B cell (primary cell): ENCODE measurements around the gene PHACTR2. TPM values are rescaled to one million over a fixed set of nuclear protein-coding genes. Genes with fewer than 3 reads are reported as not detected.
"Not testable (repeated sequence)": the region's sequence is repeated elsewhere in the genome, so short reads cannot be mapped to it uniquely, and the experiment has no call there.

Source experiments
- ATAC-seq: fragments of 200-7000 bp; cut with Tn5 transposase; one replicate; pipeline ENCODE4 v1.10.0; 2021; ENCODE audit warnings: low read depth, mild to moderate bottlenecking, moderate number of reproducible peaks, moderate library complexity
- CTCF ChIA-PET: fragments of 350-600 bp; sonication (Branson Sonifier 250); formaldehyde crosslinking; loops from one replicate; lab custom pipeline; 2021; ENCODE audit warnings: antibody characterized with exemption, inconsistent platforms; lab: Charles Lee
- POLR2A ChIA-PET: fragments of 350-600 bp; sonication (Branson Sonifier 250); formaldehyde crosslinking; loops from one replicate; lab custom pipeline; 2021; ENCODE audit warnings: antibody characterized with exemption; lab: Charles Lee
- DNase-seq: peaks from one replicate; pipeline ENCODE4 v3.0.0; 2013
- H2AFZ ChIP-seq: 2 replicates; pipeline ENCODE4 v1.6.1; 2012; ENCODE audit warnings: mild to moderate bottlenecking, low read depth, low read length; ENCODE audit not compliant: insufficient read depth, poor library complexity, severe bottlenecking
- H3K27ac ChIP-seq, 2 donors: 1 replicate in 1 of 2; 2 replicates in 1 of 2; pipeline ENCODE4 v1.5.1; 2012 to 2013; ENCODE audit warnings: low read length in 2 of 2, mild to moderate bottlenecking in 2 of 2, moderate library complexity in 1 of 2
- H3K27me3 ChIP-seq, 4 experiments: fragments of 200-600 bp in 1 of 4; sonication (generic) in 1 of 4; replicated peaks in 1 of 4; 1 replicate in 2 of 4; 2 replicates in 2 of 4; pipeline versions ENCODE4 v1.6.1 to v1.7.0; 2013 to 2016; ENCODE audit warnings: low read length in 3 of 4, mild to moderate bottlenecking in 2 of 4, mixed read lengths in 1 of 4, moderate library complexity in 1 of 4; ENCODE audit not compliant: insufficient read depth in 4 of 4, control insufficient read depth in 3 of 4; ENCODE audit errors: control extremely low read depth in 1 of 4
- H3K36me3 ChIP-seq, 2 experiments: replicated peaks in 1 of 2; 1 replicate in 1 of 2; 2 replicates in 1 of 2; pipeline versions ENCODE4 v1.6.1 to v1.7.1; 2013; ENCODE audit warnings: low read length in 1 of 2; ENCODE audit not compliant: insufficient read depth in 2 of 2, control insufficient read depth in 1 of 2; ENCODE audit errors: control extremely low read depth in 1 of 2, extremely low read depth in 1 of 2
- H3K4me1 ChIP-seq, 2 donors: fragments of 200-600 bp in 1 of 2; sonication (generic) in 1 of 2; 1 replicate in 1 of 2; 2 replicates in 1 of 2; pipeline versions ENCODE4 v1.5.1 to v1.6.1; 2013 to 2017; ENCODE audit warnings: low read length in 2 of 2; ENCODE audit not compliant: control insufficient read depth in 2 of 2, insufficient read depth in 2 of 2
- H3K4me2 ChIP-seq: replicated peaks from 2 replicates; pipeline ENCODE3; 2012; ENCODE audit warnings: mild to moderate bottlenecking, low read depth, low read length; ENCODE audit not compliant: poor library complexity, severe bottlenecking
- H3K4me3 ChIP-seq, 5 experiments: fragments of 200-600 bp in 1 of 5; sonication (generic) in 1 of 5; 1 replicate in 3 of 5; 2 replicates in 2 of 5; pipeline versions ENCODE4 v1.5.1 to v1.7.0; 2011 to 2016; ENCODE audit warnings: low read length in 4 of 5, mild to moderate bottlenecking in 4 of 5, low read depth in 2 of 5, control low read depth in 1 of 5, moderate library complexity in 1 of 5; ENCODE audit not compliant: insufficient read depth in 1 of 5; ENCODE audit errors: control extremely low read depth in 1 of 5, extremely low read depth in 1 of 5
- H3K79me2 ChIP-seq: fragments of 200-600 bp; sonication (generic); one replicate; pipeline ENCODE4 v1.6.0; 2016; ENCODE audit warnings: low read length; ENCODE audit not compliant: control insufficient read depth, insufficient read depth
- H3K9ac ChIP-seq: fragments of 200-600 bp; sonication (generic); 2 replicates; pipeline ENCODE4 v1.6.1; 2017; ENCODE audit warnings: mild to moderate bottlenecking, low read length, moderate library complexity
- H3K9me3 ChIP-seq, 3 donors: one replicate each; pipeline versions ENCODE4 v1.6.1 to v1.7.1; 2013; ENCODE audit warnings: low read length in 2 of 3; ENCODE audit not compliant: control insufficient read depth in 2 of 3, insufficient read depth in 1 of 3; ENCODE audit errors: control extremely low read depth in 1 of 3
- H4K20me1 ChIP-seq: 2 replicates; pipeline ENCODE4 v1.6.0; 2012; ENCODE audit warnings: mild to moderate bottlenecking, low read length; ENCODE audit not compliant: insufficient read depth, control insufficient read depth, poor library complexity, severe bottlenecking
- H3K27ac Mint-ChIP-seq: one replicate; pipeline ENCODE4 v1.8.0; 2021; ENCODE audit warnings: mixed read lengths
- H3K27me3 Mint-ChIP-seq: one replicate; pipeline ENCODE4 v1.8.0; 2021; ENCODE audit warnings: mixed read lengths
- H3K4me1 Mint-ChIP-seq: one replicate; pipeline ENCODE4 v1.8.0; 2021; ENCODE audit warnings: mixed read lengths
- H3K4me3 Mint-ChIP-seq: one replicate; pipeline ENCODE4 v1.8.0; 2021; ENCODE audit warnings: mixed read lengths
- H3K9me3 Mint-ChIP-seq: one replicate; pipeline ENCODE4 v1.8.0; 2022; ENCODE audit warnings: mixed read lengths; ENCODE audit not compliant: insufficient read depth
- CTCF ChIP-seq: fragments of 200-600 bp; IDR thresholded peaks from one replicate; pipeline ENCODE4 v1.8.0; 2022; ENCODE audit warnings: antibody characterized with exemption, mild to moderate bottlenecking
- EZH2 ChIP-seq: IDR thresholded peaks from 2 replicates; pipeline ENCODE4 v1.6.1; 2012; ENCODE audit warnings: borderline replicate concordance, low read depth, mild to moderate bottlenecking, moderate library complexity, low read length; ENCODE audit not compliant: insufficient read depth, poor library complexity, severe bottlenecking
- WGBS: methylation state at CpG from one replicate; pipeline ENCODE4 v1.1.5; 2013; ENCODE audit warnings: missing lambda C conversion rate; ENCODE audit not compliant: insufficient coverage; 5-methylcytosine and 5-hydroxymethylcytosine counted together
- intact Hi-C: fragments of 100-400 bp; cut with micrococcal nuclease; formaldehyde crosslinking; loops from one replicate; pipeline ENCODE4 v1.10.0; 2022
- polyA plus RNA-seq: library from polyadenylated mRNA; depleted of rRNA; stranded (reverse); fragments of >200 nt; gene quantifications from 2 replicates; pipeline ENCODE4 v1.2.3, GENCODE V29; 2012
- total RNA-seq, 2 donors: library from RNA; stranded (reverse); fragments of 120-200 nt in 1 of 2; gene quantifications; 1 replicate in 1 of 2; 2 replicates in 1 of 2; pipeline versions ENCODE4 v1.2.3 to v1.2.4, GENCODE V29; 2013 to 2022

PHACTR2 gene
- total and polyA plus RNA-seq, 2 donors (not counting 1 experiment from before 2014, with no cell fraction given) = 1.1 to 10.6 TPM

- H3K27ac Mint-ChIP-seq = no peak overlapping the region
- Histone ChIP-seq H3K27me3 (no peaks in the 10 kb centered on the region), H2AFZ (no peak overlapping the region), H3K4me1 (no peaks in the 10 kb centered on the region), H4K20me1 (no peaks in the 10 kb centered on the region), H3K9me3 (no peaks in the 10 kb centered on the region), H3K36me3 (no peaks in the 10 kb centered on the region), H3K27ac (no peak overlapping the region), H3K9ac (no peak overlapping the region), H3K4me3 (no peak overlapping the region), H3K79me2 (no peaks in the 10 kb centered on the region), H3K4me2 (no peak overlapping the region)
- ChIA-PET POLR2A (no interaction called here), CTCF (no interaction called here)
- ATAC-seq (no peak), DNase-seq (no peak)
- TF ChIP-seq EZH2 (no peak), CTCF (no peak)
- no peaks in the 10 kb centered on the region for H3K27me3 Mint-ChIP-seq
- no peak overlapping the region for H3K4me3 Mint-ChIP-seq
- no peaks in the 10 kb centered on the region for H3K9me3 Mint-ChIP-seq
- 92% methylated on average over 8 of the region's 12 CpGs for WGBS
- no peaks in the 10 kb centered on the region for H3K4me1 Mint-ChIP-seq
- intact Hi-C loops = no loop called here
Measured at GRCh38 chr6:143629104-143630080, 48.4 kb upstream of the PHACTR2 start.

GRCh38 chr6:143631196-143631595 lies 46.6 kb upstream of the PHACTR2 start:
- H3K4me3 Mint-ChIP-seq, H3K4me2 ChIP-seq, H4K20me1 ChIP-seq, H3K79me2 ChIP-seq, H3K27ac Mint-ChIP-seq, POLR2A ChIA-PET, ATAC-seq, H3K4me1 ChIP-seq, H3K9me3 Mint-ChIP-seq, DNase-seq, H3K4me3 ChIP-seq, H3K9ac ChIP-seq, H3K4me1 Mint-ChIP-seq, H3K27ac ChIP-seq, H3K36me3 ChIP-seq, H3K27me3 ChIP-seq, CTCF ChIA-PET, intact Hi-C loops, H3K27me3 Mint-ChIP-seq, H2AFZ ChIP-seq, H3K9me3 ChIP-seq: not testable (repeated sequence)
- 93% methylated on average over 3 of the region's 4 CpGs for WGBS
